OCI-LY3 (cell line): Measurements from ENCODE around the gene FOXS1.

Source experiments
- CTCF ChIP-seq: fragments of 200-600, 300-600 bp; sonication (generic); IDR thresholded peaks from 2 replicates; pipeline ENCODE4 v1.5.1; 2014; ENCODE audit warnings: antibody characterized with exemption, low read length, low read depth
- EZH2phosphoT487 ChIP-seq: fragments of 200-600 bp; shearing (Covaris generic); IDR thresholded peaks from 2 replicates; pipeline ENCODE4 v1.6.1; 2018; ENCODE audit warnings: antibody characterized with exemption, mixed run types, low read depth

- TF ChIP-seq CTCF (peak; percentile 26; the same call in 1 of the 2 replicates), EZH2phosphoT487 (no peak)
Observed at GRCh38 chr20:31857861-31858759, 12.7 kb upstream of the FOXS1 start.
